NCI-H1694 (cell line): ENCODE measurements around the gene NPIPB8.
"Not testable (repeated sequence)": the region's sequence is repeated elsewhere in the genome, so short reads cannot be mapped to it uniquely, and the experiment has no call there.

ENCODE experiments used
- DNase-seq: peaks from one replicate; lab custom pipeline; 2025; lab: John Stamatoyannopoulos, UW

Gene NPIPB8

GRCh38 chr16:28607116-28607623 lies 30.7 kb upstream of the NPIPB8 start:
- DNase-seq: no peak

GRCh38 chr16:28607681-28608495 lies 30.0 kb upstream of the NPIPB8 start:
- DNase-seq: not testable (repeated sequence)

- not testable (repeated sequence) for DNase-seq
Observed at GRCh38 chr16:28608496-28608808, 29.4 kb upstream of the NPIPB8 start.

GRCh38 chr16:28608867-28609596 lies 28.8 kb upstream of the NPIPB8 start:
- DNase-seq: not testable (repeated sequence)

GRCh38 chr16:28609631-28610594 lies 28.0 kb upstream of the NPIPB8 start, which contains the start of gene SULT1A1:
Gene SULT1A1, minus strand, starts transcription at chr16:28610044. Its CDS starts 1,189 bp downstream, at chr16:28608855.
- no peak for DNase-seq

GRCh38 chr16:28610595-28611191 lies 27.2 kb upstream of the NPIPB8 start:
- no peak for DNase-seq

GRCh38 chr16:28612359-28613280 lies 25.2 kb upstream of the NPIPB8 start:
- DNase-seq: not testable (repeated sequence)

GRCh38 chr16:28613912-28614311 lies 24.0 kb upstream of the NPIPB8 start:
- not testable (repeated sequence) for DNase-seq

- DNase-seq: not testable (repeated sequence)
Observed at GRCh38 chr16:28614561-28614960, 23.3 kb upstream of the NPIPB8 start.

GRCh38 chr16:28615486-28616223 lies 22.2 kb upstream of the NPIPB8 start:
- peak; percentile 1 for DNase-seq

- DNase-seq: not testable (repeated sequence)
Observed at GRCh38 chr16:28616224-28616577, 21.7 kb upstream of the NPIPB8 start.

GRCh38 chr16:28616636-28617035 lies 21.2 kb upstream of the NPIPB8 start:
- no peak for DNase-seq

- DNase-seq: peak; percentile 26
Observed at GRCh38 chr16:28617874-28618273, 20.0 kb upstream of the NPIPB8 start.

GRCh38 chr16:28620316-28620715 lies 17.5 kb upstream of the NPIPB8 start:
- DNase-seq: not testable (repeated sequence)

- no peak for DNase-seq
Observed at GRCh38 chr16:28621481-28622155, 16.2 kb upstream of the NPIPB8 start.

GRCh38 chr16:28622532-28623171 lies 15.2 kb upstream of the NPIPB8 start:
- DNase-seq: not testable (repeated sequence)

GRCh38 chr16:28623172-28623711 lies 14.6 kb upstream of the NPIPB8 start:
- DNase-seq: no peak

- DNase-seq: not testable (repeated sequence)
Observed at GRCh38 chr16:28630905-28631304, 7.0 kb upstream of the NPIPB8 start.
